RCC 7860 (cell line): Measurements from ENCODE around the gene GRIK4.

ENCODE experiments used
- DNase-seq: peaks from one replicate; pipeline ENCODE4 v3.0.0-alpha.2; 2015; ENCODE audit warnings: low spot score
- FAIRE-seq: peaks from 2 replicates; lab custom pipeline; 2012; peaks lifted over from hg19 to GRCh38; lab: Jason Lieb, UNC

Gene GRIK4

GRCh38 chr11:120823159-120823558, 311.6 kb downstream of the GRIK4 start:
- FAIRE-seq (no peak), DNase-seq (no peak)

GRCh38 chr11:120824242-120824641, 312.7 kb downstream of the GRIK4 start:
- FAIRE-seq (no peak), DNase-seq (no peak)

- no peak for DNase-seq
- FAIRE-seq: no peak
These were observed 315.6 kb downstream of the GRIK4 start for GRCh38 chr11:120827198-120827597.

- DNase-seq (no peak), FAIRE-seq (no peak)
These were observed 316.3 kb downstream of the GRIK4 start for GRCh38 chr11:120827820-120828219.

- FAIRE-seq (no peak), DNase-seq (no peak)
These were observed 317.3 kb downstream of the GRIK4 start for GRCh38 chr11:120828847-120829246.

GRCh38 chr11:120830085-120830620, 318.6 kb downstream of the GRIK4 start:
- FAIRE-seq: no peak
- DNase-seq: no peak

- no peak for FAIRE-seq
- no peak for DNase-seq
These were observed 321.1 kb downstream of the GRIK4 start for GRCh38 chr11:120832481-120833238.

GRCh38 chr11:120834686-120835210, 323.2 kb downstream of the GRIK4 start:
- FAIRE-seq (no peak), DNase-seq (peak; percentile 15)

- DNase-seq: no peak
- FAIRE-seq: no peak
These were observed 324.2 kb downstream of the GRIK4 start for GRCh38 chr11:120835601-120836228.

- FAIRE-seq: no peak
- no peak for DNase-seq
These were observed 326.1 kb downstream of the GRIK4 start for GRCh38 chr11:120837696-120838095.

GRCh38 chr11:120839201-120839600, 327.7 kb downstream of the GRIK4 start:
- FAIRE-seq: no peak
- DNase-seq: no peak

- DNase-seq (no peak), FAIRE-seq (no peak)
These were observed 328.4 kb downstream of the GRIK4 start for GRCh38 chr11:120839846-120840402.

- FAIRE-seq (no peak), DNase-seq (no peak)
These were observed 329.1 kb downstream of the GRIK4 start for GRCh38 chr11:120840661-120841060.

- DNase-seq: no peak
- FAIRE-seq: no peak
These were observed 329.5 kb downstream of the GRIK4 start for GRCh38 chr11:120841074-120841473.

GRCh38 chr11:120842195-120842594, 330.6 kb downstream of the GRIK4 start:
- FAIRE-seq (no peak), DNase-seq (no peak)

- DNase-seq: no peak
- FAIRE-seq: no peak
These were observed 341.9 kb downstream of the GRIK4 start for GRCh38 chr11:120853435-120853834.

GRCh38 chr11:120854988-120855387, 343.4 kb downstream of the GRIK4 start:
- DNase-seq (no peak), FAIRE-seq (no peak)

GRCh38 chr11:120857508-120857907, 346.0 kb downstream of the GRIK4 start:
- FAIRE-seq (no peak), DNase-seq (no peak)

GRCh38 chr11:120858740-120859139, 347.2 kb downstream of the GRIK4 start:
- no peak for FAIRE-seq

GRCh38 chr11:120859552-120860295, 348.2 kb downstream of the GRIK4 start:
- DNase-seq (no peak), FAIRE-seq (no peak)

More at GRCh38 chr11:120858740-120859139, 347.2 kb downstream of the GRIK4 start:
- peak; percentile 22 for DNase-seq

GRCh38 chr11:120863359-120863758, 351.8 kb downstream of the GRIK4 start:
- FAIRE-seq (no peak), DNase-seq (no peak)
